KMS-11 (cell line): ENCODE results near the gene DDX31.

Experiments
- H2AFZ ChIP-seq: fragments of 200-600 bp; sonication (generic); 2 replicates; pipeline ENCODE4 v1.6.1; 2016; ENCODE audit warnings: antibody characterized with exemption, mixed run types, low read depth
- H3K27ac ChIP-seq: fragments of 200-600 bp; sonication (generic); 2 replicates; pipeline ENCODE4 v1.6.1; 2016; ENCODE audit warnings: mild to moderate bottlenecking, mixed run types
- H3K27me3 ChIP-seq: fragments of 200-600 bp; sonication (generic); 2 replicates; pipeline ENCODE4 v1.6.1; 2017; ENCODE audit warnings: mild to moderate bottlenecking, low read depth, mixed run types, moderate library complexity; ENCODE audit not compliant: insufficient read depth
- H3K36me3 ChIP-seq: fragments of 200-600 bp; sonication (generic); 2 replicates; pipeline ENCODE4 v1.6.1; 2017; ENCODE audit warnings: mild to moderate bottlenecking, mixed run types; ENCODE audit not compliant: insufficient read depth
- H3K4me1 ChIP-seq: fragments of 200-600 bp; sonication (generic); 2 replicates; pipeline ENCODE4 v1.6.1; 2016; ENCODE audit warnings: mild to moderate bottlenecking, low read depth, mixed run types; ENCODE audit not compliant: poor library complexity, severe bottlenecking
- H3K4me2 ChIP-seq: fragments of 200-600 bp; sonication (generic); 2 replicates; pipeline ENCODE4 v1.7.0; 2016; ENCODE audit warnings: mild to moderate bottlenecking, mixed run types
- H3K4me3 ChIP-seq: fragments of 200-600 bp; sonication (generic); IDR thresholded peaks from 2 replicates; pipeline ENCODE4 v1.6.1; 2017; ENCODE audit warnings: low read depth, low read length, mixed read lengths; ENCODE audit not compliant: insufficient read depth
- H3K79me2 ChIP-seq: fragments of 200-600 bp; sonication (generic); 2 replicates; pipeline ENCODE4 v1.6.1; 2016; ENCODE audit warnings: low read depth, mixed run types; ENCODE audit not compliant: insufficient read depth
- H3K9ac ChIP-seq: fragments of 200-600 bp; sonication (generic); 2 replicates; pipeline ENCODE4 v1.6.1; 2016; ENCODE audit warnings: mild to moderate bottlenecking, mixed run types
- H4K20me1 ChIP-seq: fragments of 200-600 bp; sonication (generic); 2 replicates; pipeline ENCODE4 v1.6.1; 2016; ENCODE audit warnings: mild to moderate bottlenecking, mixed run types; ENCODE audit not compliant: insufficient read depth
- TF ChIP-seq, protein P1 (sequence below): fragments of 200-600 bp; sonication (generic); conservative IDR thresholded peaks from 2 replicates; pipeline ENCODE4 v1.6.1; 2017; ENCODE audit warnings: low read depth, mild to moderate bottlenecking, antibody characterized with exemption, low read length, moderate library complexity, mixed read lengths

The DDX31 gene

DNA sequence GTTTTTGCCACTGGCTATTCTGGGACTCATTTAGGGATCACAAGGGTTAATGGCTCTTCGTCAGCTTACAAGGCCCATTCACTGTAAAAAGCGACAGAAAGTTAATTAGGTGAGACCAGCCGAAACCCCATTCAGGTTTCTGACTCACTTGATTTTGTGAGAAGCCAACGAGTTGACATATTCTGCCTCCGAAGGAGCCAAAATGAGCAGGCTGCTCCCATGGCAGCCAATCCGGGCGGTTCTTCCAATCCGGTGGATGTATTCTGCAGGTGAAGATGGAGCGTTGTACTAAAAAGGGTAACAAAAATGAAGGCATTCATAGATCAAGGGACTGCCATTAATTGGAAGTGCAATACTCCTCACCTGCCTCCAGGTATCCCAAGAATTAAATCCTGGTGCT lies 39.7 kb downstream of the DDX31 start:
- no peaks in the 10 kb centered on the region for H4K20me1 ChIP-seq
- no peaks in the 10 kb centered on the region for H3K27me3 ChIP-seq
- H3K4me3 ChIP-seq = no peak overlapping the region
- H3K79me2 ChIP-seq = no peaks in the 10 kb centered on the region
- no peak overlapping the region for H3K27ac ChIP-seq
- H2AFZ ChIP-seq = no peak overlapping the region
- H3K4me1 ChIP-seq = no peaks in the 10 kb centered on the region
- no peak overlapping the region for H3K4me2 ChIP-seq
- no peaks in the 10 kb centered on the region; the same call in 1 of the 2 replicates for H3K36me3 ChIP-seq
- TF ChIP-seq, protein P1, sequence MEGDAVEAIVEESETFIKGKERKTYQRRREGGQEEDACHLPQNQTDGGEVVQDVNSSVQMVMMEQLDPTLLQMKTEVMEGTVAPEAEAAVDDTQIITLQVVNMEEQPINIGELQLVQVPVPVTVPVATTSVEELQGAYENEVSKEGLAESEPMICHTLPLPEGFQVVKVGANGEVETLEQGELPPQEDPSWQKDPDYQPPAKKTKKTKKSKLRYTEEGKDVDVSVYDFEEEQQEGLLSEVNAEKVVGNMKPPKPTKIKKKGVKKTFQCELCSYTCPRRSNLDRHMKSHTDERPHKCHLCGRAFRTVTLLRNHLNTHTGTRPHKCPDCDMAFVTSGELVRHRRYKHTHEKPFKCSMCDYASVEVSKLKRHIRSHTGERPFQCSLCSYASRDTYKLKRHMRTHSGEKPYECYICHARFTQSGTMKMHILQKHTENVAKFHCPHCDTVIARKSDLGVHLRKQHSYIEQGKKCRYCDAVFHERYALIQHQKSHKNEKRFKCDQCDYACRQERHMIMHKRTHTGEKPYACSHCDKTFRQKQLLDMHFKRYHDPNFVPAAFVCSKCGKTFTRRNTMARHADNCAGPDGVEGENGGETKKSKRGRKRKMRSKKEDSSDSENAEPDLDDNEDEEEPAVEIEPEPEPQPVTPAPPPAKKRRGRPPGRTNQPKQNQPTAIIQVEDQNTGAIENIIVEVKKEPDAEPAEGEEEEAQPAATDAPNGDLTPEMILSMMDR = no peak
- no peak overlapping the region for H3K9ac ChIP-seq

DNA sequence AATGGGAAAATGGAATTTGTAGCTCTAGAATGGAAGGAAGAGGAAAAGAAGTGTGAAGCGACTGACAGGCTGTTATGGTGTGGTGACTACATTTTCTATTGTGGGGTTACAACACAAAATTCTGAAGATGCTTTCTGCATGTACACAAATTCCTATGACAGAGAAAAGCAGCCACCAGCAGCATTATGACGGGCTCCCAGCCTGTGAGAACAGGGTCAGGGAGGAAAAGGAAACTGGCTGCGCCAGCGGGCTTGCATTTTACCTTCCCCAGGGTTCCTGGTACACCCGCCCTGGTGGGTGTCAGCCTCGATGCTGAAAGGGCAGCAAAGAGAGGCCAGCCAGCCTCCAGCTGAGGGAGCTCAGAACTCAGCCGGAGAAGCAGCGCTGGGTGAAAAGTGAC lies 41.0 kb downstream of the DDX31 start:
- no peak overlapping the region for H3K27ac ChIP-seq
- no peak overlapping the region for H3K9ac ChIP-seq
- no peaks in the 10 kb centered on the region for H3K27me3 ChIP-seq
- no peaks in the 10 kb centered on the region for H3K4me1 ChIP-seq
- H3K36me3 ChIP-seq = no peaks in the 10 kb centered on the region; the same call in 1 of the 2 replicates
- no peak overlapping the region for H2AFZ ChIP-seq
- no peak overlapping the region for H3K4me3 ChIP-seq
- H3K4me2 ChIP-seq = no peak overlapping the region
- TF ChIP-seq, protein P1 = no peak
- H3K79me2 ChIP-seq = no peaks in the 10 kb centered on the region
- H4K20me1 ChIP-seq = no peaks in the 10 kb centered on the region

DNA sequence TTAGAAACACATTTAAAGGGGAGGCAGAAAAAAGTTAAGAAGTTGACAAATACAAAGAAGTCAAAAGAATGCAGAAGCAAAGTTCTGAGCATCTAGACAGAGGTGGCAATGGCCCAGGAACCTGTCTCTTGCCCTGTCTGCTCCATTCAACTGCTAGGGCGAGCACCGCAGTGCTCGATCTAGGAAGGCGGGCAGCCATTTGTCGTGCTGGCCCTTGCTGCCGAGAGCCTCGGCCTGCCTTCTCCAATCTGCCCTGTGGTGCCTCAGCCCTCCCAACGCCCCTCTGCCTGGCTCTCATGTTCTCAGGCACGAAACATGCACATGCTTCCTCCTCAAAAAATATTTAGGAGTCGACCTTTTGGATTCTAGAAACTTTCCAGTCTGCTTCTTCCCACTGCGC lies 42.2 kb downstream of the DDX31 start:
- Histone ChIP-seq H3K4me3 (no peak overlapping the region), H4K20me1 (no peaks in the 10 kb centered on the region), H3K27me3 (no peaks in the 10 kb centered on the region), H3K9ac (no peak overlapping the region), H3K36me3 (no peaks in the 10 kb centered on the region; the same call in 1 of the 2 replicates), H3K27ac (no peak overlapping the region), H3K4me1 (no peaks in the 10 kb centered on the region), H2AFZ (no peak overlapping the region), H3K79me2 (no peaks in the 10 kb centered on the region), H3K4me2 (no peak overlapping the region)
- TF ChIP-seq, protein P1 = no peak

DNA sequence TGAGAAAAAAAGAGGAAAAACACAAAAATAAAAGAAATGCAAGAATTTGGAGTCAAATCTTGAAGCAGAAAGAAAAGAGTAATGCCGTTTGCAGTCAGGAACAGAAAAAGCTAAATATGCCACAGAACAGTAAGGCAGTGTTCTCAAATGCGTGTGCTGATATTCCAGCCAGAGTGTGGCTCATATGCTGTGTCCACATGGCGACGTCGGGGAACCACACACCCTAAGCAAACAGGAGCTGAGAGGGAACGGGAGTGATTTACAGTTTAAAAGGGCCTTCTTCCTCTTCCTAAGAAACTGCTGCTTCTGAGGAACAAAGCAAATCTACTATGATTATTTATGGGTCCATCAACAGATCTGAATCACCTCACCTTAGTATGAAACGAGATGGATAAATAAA lies 42.7 kb downstream of the DDX31 start:
- H3K9ac ChIP-seq = no peak overlapping the region
- TF ChIP-seq, protein P1 = no peak
- H3K4me1 ChIP-seq = no peaks in the 10 kb centered on the region
- no peak overlapping the region for H2AFZ ChIP-seq
- H3K27ac ChIP-seq = no peak overlapping the region
- no peaks in the 10 kb centered on the region; the same call in 1 of the 2 replicates for H3K36me3 ChIP-seq
- H4K20me1 ChIP-seq = no peaks in the 10 kb centered on the region
- no peaks in the 10 kb centered on the region for H3K27me3 ChIP-seq
- H3K4me2 ChIP-seq = no peak overlapping the region
- no peaks in the 10 kb centered on the region for H3K79me2 ChIP-seq
- H3K4me3 ChIP-seq = no peak overlapping the region

DNA sequence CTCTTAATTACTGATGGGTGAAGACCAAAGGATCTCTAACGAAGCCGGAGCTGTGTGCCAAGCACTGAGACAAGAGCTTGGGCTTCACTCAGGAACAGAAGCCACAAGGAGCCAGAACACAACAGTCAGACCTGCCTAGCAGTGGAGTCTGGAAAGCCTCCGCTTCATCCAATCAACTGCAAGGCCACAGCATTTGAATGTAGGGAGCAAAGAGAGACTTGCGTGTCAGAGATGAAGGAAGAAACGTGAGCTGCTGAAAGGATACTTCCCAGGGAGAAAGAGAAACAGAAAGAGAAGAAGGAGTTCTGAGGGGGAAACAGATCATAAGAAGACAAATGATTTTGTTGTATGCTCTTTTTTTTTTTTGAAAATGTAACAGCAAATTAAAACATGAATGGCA lies 43.5 kb downstream of the DDX31 start:
- H3K4me1 ChIP-seq = no peaks in the 10 kb centered on the region
- no peak overlapping the region for H3K9ac ChIP-seq
- no peak overlapping the region for H3K27ac ChIP-seq
- no peak overlapping the region for H3K4me2 ChIP-seq
- H2AFZ ChIP-seq = no peak overlapping the region
- H3K4me3 ChIP-seq = no peak overlapping the region
- H3K79me2 ChIP-seq = no peaks in the 10 kb centered on the region
- TF ChIP-seq, protein P1 = no peak
- no peaks in the 10 kb centered on the region for H3K27me3 ChIP-seq
- no peaks in the 10 kb centered on the region; the same call in 1 of the 2 replicates for H3K36me3 ChIP-seq
- no peaks in the 10 kb centered on the region for H4K20me1 ChIP-seq
